GM19035 (cell line): ENCODE data around the gene KMT5C.
A peak's percentile ranks its signal among the peaks of the same experiment; 100 is the strongest.

Experiments used
- ATAC-seq: cut with Tn5 transposase; IDR thresholded peaks from one replicate; pipeline ENCODE4 v1.9.1; 2021; ENCODE audit not compliant: unreplicated experiment

KMT5C gene

DNA sequence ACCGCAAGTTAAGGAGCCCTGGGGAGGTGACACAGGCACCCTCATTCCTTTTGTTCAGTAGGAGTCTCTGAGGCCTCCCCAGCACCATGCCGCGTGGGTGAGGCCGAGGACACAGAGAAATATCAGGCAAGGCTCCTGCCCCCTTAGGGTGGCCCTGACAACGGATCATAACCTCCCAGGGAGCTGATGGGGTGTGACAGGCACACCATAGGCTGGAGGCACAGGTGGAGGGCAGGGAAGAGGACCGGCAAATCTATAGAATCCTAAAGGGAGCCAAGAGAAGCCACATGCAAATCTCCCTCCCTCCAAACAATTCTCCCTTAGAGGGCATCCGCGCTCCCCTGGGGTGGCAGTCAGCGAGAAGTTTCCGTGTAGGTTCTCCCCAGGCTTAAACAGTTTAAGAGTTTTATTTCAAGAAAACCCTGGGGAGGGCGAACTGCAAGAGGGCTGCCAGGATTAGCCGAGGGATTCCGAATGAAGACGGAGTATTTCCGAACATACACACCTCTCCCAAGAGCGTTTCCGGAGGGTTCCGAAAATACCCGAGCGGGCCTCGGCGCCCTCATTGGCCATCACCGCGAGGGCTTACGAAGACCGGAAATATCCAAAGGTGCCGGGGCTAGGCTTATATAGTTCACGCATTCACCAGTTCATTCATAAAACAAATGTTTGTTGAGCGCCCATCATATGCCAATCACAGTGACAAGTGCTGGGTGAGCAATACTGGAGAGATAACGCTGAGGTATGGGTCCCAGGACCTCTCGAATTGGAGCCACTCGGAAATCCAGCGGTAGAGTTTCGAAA, 45.4 kb downstream of the KMT5C start:
- ATAC-seq: peak; percentile 57

DNA sequence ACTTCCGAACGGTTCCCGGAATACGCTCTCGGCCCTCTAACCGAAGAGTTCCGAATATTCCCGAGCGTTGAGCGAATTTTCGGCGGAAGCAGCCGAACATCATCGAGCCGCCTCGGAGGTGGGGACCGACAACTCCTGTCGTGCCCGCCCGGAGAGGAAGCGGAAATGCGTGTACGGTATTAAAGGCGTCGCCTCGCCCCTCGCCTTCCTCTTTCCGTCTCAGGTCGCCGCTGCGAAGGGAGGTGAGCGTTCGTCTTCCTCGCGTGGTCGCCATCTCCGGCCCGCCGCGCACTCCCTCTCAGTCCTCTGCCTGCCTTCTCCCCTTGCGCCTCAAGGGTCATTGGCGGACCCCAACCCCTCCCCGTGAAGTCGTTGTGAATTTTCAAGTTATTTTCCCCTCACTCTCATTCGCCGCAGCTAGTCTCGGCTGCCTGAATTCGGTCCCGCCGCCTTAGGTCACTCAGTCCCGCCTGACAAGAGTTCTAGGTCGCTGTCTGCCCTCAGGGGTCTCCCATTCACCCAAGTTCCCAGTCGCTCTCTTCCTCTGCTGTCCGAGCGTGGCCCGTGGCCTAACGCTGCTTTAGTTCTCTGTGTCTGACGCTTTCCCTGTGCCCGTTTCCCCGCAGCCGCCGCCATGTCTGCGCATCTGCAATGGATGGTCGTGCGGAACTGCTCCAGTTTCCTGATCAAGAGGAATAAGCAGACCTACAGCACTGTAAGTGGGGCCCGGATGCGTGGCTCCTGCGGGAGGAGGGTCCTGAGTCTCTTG, 46.2 kb downstream of the KMT5C start, which contains the start of gene RPL28:
Gene RPL28, plus strand, starts transcription at position 209 of the 769 bp plus-strand sequence. Its CDS starts 426 bp downstream, at position 635.
- ATAC-seq: peak; percentile 71

DNA sequence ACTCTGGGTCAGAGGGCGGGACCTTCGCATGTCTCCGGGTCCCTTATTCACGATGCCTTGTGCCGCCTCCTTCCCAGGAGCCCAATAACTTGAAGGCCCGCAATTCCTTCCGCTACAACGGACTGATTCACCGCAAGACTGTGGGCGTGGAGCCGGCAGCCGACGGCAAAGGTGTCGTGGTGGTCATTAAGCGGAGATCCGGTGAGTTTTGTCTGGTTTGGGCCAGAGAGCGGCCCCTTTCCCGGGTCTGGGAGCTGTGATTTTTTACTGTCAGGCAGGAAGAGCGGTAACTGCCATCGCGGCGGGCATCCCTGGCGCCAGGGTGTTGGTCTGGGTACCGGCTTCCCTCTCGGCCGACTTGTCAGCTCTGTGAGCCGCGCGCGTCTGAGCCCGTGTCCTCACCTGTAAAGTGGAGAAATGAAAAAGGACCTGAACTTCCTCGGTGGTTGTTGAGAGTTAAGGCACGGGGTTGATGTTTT, 46.9 kb downstream of the KMT5C start:
- no peak for ATAC-seq

DNA sequence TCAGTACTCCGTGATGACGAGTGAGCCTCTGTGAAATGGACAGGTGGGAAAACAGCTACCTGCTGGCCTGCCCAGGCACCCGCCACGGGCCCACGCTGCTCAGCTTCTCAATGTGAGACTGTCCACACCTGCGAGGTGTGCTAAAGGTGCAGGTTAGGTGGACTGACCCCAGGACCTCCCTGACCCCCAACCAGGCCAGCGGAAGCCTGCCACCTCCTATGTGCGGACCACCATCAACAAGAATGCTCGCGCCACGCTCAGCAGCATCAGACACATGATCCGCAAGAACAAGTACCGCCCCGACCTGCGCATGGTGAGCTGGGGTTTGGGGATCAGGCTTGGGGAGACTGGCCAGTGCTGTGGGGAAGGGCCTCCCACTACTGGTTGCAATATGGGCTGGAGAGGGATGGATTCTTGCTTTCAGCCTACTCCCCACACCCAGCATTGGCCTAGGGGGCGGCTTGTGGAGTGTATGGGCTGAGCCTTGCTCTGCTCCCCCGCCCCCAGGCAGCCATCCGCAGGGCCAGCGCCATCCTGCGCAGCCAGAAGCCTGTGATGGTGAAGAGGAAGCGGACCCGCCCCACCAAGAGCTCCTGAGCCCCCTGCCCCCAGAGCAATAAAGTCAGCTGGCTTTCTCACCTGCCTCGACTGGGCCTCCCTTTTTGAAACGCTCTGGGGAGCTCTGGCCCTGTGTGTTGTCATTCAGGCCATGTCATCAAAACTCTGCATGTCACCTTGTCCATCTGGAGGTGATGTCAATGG, 48.2 kb downstream of the KMT5C start:
- no peak for ATAC-seq

DNA sequence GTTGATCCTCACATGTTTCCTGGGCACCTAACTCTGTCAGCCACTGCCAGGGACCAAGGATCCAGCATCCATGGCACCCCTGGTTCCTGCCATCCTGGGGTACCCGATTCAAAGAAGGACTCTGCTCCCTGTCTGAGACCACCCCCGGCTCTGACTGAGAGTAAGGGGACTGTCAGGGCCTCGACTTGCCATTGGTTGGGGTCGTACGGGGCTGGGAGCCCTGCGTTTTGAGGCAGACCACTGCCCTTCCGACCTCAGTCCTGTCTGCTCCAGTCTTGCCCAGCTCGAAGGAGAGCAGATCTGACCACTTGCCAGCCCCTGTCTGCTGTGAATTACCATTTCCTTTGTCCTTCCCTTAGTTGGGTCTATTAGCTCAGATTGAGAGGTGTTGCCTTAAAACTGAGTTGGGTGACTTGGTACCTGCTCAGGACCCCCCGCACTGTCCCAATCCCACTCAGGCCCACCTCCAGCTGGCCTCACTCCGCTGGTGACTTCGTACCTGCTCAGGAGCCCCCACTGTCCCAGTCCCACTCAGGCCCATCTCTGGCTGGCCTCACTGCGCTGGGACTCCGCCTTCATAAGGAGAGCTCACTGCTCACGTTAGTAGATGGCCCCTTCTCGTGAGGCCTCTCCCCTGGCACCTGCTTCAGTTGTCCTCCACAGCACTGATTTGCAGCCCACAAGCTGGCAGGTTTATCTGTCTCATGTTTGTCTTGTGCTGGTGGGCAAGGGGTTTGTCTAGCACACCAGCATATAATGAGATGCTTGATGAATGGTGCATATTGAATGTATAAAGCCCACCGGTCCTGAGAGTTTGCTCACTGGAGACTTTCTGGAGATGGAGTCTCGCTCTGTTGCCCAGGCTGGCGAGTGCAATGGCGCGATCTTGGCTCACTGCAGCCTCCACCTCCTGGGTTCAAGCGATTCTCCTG, 50.0 kb downstream of the KMT5C start:
- ATAC-seq: no peak

DNA sequence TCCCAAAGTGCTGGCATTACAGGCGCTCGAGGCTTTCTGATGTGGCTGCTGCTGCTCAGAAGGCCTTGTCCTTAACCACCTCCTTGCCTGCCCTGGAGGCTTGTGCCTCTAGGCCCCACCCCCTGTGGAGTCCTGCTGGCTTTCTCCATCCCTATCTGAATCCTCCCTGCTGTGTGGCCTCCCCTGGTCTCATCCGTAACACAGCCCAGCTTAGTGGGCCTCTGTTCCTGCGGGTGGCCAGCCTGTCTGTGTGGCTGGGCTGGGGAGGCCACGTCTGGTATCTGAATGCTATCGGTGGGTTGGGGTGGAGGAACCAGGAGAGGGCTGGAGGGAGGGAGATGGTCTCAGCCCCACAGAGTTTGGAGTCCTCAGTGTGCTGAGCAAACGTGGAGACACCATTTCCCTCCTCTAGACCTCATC, 50.8 kb downstream of the KMT5C start:
- ATAC-seq: no peak

DNA sequence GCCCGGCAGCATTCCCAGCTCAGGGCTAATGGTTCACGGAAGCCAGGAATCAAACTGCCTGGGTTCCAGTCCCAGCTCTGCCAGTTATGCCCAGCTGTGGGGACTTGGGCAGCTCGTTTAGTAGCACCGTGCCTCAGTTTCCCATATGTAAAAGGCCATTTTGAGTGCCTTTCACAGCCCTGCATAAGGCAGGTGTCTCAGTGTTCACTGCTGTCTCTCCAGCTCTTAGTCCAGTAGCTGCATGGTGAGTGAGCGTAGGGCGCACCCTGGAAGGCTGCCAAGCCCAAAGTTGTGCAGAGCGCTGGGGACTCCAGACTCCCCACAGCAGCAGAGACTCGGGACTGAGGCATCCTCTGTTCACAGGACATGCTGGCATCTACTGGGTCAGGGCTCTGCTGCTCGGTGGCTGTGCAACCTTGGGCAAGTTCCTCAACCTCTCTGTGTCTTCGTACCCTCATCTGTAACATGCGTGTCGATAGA, 51.6 kb downstream of the KMT5C start:
- ATAC-seq: no peak

DNA sequence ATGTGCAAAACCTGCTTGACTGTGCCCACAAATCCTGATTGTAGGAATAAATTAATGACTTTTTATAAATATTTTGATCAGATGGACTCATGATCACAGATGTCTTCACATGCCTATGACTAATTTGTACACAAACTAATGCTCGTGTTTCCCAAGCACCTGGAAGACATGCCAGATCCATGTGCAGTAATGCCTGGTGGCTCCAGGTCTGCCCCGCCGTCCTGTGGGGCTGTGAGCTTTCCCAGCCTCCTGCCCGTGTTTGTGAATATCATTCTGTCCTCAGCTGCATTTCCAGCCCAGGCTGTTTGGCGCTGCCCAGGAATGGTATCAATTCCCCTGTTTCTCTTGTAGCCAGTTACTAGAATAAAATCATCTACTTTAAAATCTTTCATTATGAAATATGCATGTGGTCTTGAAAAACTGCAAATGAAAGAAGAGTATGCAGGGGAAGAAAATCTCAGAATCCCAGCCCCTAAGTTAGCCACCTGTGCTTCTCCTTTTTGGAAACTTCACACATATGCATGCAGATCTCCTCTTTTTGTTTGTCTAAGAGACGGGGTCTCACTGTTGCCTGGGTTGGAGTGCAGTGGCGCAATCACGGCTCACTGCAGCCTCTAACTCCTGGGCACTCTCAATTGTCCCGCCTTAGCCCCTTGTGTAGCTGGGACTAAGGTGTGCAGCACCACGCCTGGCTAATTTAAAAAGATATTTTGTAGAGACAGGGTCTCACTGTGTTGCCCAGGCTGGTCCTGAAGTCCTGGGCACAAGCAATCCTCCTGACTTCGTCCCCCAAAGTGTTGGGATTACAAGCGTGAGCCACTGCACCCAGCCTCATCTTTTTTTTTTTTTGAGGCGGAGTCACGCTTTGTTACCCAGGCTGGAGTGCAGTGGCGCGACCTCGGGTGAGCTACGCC, 52.3 kb downstream of the KMT5C start:
- ATAC-seq: no peak

DNA sequence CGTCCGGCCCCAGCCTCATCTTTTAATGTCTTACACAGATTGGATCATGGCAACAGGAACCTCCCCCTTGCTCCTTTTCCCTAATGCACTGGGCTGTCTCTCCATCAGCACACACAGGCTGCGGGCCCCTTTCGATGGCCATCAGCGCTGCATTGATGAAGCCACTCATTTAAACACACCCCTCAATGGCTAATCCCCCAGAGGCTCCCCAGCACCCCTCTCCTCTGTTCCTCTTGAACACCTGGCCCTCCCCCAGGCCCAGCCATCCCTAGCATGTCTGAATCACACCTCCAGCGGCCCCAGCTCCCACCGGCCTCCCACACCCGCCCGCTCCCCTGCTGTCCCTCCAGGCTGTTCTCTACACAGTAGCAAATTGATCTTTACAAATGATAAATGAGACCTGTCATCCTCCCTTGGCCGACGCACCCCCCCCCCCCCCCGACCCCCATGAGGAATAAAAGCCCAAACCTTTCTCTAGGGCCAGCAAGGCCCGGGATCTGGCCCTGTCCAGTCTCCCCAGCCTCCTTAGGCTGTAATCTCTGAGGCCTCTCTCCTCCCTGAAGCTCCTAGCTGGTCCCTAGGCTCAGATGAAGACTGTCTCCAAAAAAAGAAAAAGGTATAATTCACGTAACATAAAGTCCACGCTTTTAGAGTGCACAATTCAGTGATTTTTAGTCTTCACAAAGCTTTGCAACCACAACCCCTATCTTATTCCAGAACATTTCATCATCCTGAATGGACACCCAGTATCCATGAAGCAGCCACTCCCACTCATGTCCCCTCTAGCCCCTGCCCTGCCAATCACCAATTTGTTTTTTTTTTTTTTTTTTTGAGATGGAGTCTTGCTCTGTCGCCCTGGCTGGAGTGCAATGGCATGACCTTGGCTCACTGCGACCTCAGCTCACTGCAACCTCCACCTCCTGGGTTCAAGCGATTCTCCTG, 53.4 kb downstream of the KMT5C start:
- no peak for ATAC-seq
